GM19043 (cell line): ENCODE measurements around the gene RBMY1B.
"Not testable (repeated sequence)": the region's sequence is repeated elsewhere in the genome, so short reads cannot be mapped to it uniquely, and the experiment has no call there.

Experiments used
- ATAC-seq: cut with Tn5 transposase; IDR thresholded peaks from one replicate; pipeline ENCODE4 v1.9.1; 2021; ENCODE audit warnings: low read depth; ENCODE audit not compliant: unreplicated experiment

RBMY1B gene

GRCh38 chrY:21511038-21511437, at the start of gene RBMY1B:
TSS of gene RBMY1B (plus strand) at chrY:21511338. CDS start at chrY:21513351, 2,013 bp downstream.
- not testable (repeated sequence) for ATAC-seq

GRCh38 chrY:21462915-21463314, 48.2 kb upstream of the RBMY1B start:
- ATAC-seq, result not testable (repeated sequence)

GRCh38 chrY:21482967-21483366, 28.2 kb upstream of the RBMY1B start:
- no peak for ATAC-seq

GRCh38 chrY:21534579-21534978, 23.4 kb downstream of the RBMY1B start, which contains the start of gene RBMY1A1:
TSS of gene RBMY1A1 (plus strand) at chrY:21534879. CDS start at chrY:21536892, 2,013 bp downstream.
- ATAC-seq, result not testable (repeated sequence)

- peak; percentile 83 for ATAC-seq
Observed at GRCh38 chrY:21559316-21559984, 48.3 kb downstream of the RBMY1B start.
